Epidermal melanocyte (primary cell): ENCODE results near the gene APMAP.

Experiments
- DNase-seq: peaks from one replicate; pipeline ENCODE4 v3.0.0; 2011; ENCODE audit warnings: low spot score; ENCODE audit not compliant: insufficient read length

APMAP gene

DNA sequence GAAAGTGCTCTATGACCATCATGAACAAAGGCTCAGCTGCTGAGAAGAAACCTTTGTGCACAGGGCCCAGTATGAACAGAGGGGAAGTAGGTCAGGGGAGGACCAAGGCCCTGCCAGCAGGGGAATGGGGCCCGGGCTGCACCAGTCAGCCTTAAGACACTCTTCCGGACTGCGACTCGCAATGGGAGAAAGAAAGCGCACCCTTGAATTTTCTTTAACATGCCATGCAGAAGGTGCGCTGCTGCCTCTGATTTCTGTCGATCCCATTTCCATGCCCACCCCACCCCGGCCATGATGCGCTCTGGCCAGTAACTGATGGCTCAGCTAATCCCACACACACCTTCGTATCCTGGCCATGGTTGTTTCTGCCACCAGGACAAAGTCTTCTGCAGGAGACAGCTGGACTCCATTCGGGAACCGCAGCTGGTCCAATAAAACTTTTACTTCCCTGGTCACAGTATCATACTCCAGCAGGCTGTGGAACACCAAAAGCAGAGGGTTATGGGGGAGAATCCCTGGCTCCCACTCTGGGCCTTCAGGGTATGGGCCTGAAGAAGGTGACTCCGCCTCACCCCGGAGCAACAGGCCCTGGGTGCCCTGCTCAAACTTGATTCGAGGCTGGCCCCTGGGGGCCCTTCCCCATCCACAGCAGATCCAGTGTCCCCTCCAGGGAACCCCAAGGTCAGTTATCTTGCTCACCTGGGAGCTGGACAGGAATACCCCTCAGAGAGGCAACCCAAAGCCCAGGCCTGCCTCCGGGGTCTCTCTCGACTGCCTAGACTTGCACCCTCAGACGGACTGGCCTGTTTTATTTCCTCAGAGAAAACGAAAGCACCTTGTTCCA, 23.1 kb downstream of the APMAP start:
- DNase-seq: no peak

GRCh38 chr20:24968278-24968800, 24.2 kb downstream of the APMAP start:
- DNase-seq: no peak

- DNase-seq: no peak
Measured at GRCh38 chr20:24966317-24967012, 26.1 kb downstream of the APMAP start.

DNA sequence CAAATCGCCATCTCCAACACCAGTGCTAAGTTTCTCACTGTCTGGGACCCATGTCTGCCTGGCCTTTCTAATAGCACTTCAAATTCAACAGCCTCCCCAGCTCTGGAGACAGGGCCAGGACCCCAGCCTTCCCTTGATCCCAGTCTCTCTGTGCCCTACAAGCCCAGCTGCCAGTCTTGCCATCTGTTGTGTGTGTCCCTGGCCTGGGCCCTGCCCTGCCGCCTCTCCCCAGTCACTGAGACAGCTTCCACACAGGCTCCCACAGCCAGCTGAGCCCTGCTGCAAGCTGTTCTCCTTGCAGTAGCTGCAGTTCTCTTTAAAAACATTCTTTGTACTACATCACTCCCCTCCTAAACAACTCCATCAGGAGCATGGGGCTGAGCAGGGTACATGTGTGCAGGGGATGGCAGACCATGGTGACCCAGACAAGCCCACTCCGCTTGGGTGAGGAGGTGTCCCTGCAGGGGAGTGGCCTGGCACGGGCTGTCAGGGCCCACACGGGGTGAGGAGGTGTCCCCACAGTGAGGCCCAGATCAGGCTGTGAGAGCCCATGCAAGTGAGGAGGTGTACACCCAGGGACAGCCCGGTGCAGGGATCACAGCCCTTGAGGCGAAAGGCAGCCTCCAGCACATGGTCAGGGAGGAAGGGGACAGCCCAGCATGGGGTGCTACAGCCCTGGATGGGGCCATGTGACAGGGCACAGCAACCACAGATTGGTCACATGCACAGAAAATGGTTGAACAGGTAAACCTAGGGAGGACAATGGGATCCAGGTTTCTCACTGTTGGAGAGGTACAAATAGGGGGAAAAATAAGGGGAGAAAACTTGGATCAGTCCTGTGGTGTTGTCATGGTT, 27.3 kb downstream of the APMAP start:
- DNase-seq: no peak

DNA sequence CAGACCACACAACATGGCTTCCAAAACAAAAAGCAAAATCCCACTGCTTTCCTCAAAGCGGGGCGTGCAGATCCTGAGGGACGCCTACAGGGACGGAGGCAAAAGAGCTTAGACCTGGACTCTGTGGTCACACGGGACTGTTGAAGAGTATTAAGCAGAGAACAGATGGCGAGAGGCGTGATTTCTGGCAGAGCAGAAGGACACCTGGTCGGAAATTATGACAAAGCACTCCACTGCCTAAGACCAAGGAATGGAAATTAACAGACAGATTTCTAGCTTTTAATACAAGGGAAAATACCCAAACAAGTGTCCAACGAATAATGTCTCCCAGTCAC, 28.1 kb downstream of the APMAP start:
- DNase-seq: no peak

DNA sequence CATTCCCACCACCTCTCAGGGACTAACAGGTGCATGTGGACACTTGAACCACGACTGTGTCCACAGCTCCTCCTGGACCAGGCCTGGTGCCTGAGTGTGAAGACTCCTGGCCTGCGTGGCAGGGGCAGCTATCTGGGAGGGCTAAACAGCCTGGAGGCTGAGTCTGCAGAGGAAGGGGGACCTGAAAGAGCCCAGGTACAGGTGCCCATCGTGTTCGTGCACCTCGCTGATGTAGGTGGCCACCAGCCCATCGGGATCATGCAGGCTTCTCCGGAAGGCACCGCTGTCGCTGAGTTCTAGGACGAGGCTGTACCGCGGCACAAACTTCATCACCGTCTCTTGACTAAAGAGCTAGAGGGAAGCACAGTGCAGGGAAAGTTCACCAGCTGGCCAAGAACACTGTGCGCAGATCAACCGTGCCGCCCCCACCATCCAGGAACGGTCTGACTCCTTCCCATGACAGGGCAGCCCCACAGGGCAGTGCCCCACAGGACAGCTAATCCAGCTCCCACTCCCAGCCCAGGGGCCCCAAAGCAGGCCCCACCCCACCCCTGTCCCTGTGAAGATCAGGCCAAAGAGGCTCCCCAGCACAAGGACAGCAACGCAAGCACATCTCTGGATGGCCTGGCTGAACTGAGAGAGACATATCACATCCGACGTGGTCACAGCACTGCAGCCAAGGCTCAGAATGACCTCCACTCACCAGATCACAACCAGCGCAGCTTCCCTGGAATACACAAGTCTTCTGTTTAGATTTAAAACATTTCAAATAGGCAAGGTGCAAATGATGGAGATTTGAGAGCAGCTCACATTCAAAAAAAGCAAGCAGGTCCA, 28.7 kb downstream of the APMAP start:
- DNase-seq: no peak

DNA sequence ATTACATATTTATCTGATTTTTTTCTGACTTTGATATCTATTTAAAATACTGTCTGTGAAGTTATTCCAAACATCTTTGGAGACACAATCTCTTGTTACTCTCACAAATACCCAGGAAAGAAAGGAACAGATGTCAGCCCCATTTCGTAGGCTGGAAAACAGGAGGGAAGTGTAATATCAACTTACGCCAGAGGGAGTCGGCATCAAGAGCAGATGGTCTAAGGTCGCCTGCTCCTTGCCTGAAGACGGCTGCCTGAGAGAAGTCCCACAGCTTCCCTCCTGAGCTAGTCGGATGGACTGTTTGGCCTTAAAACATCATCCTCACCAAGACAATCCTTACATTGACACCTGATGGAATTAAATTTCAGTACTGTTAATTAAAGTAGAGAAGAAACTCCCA, 30.0 kb downstream of the APMAP start:
- no peak for DNase-seq

GRCh38 chr20:24962182-24962492, 30.4 kb downstream of the APMAP start:
- no peak for DNase-seq

- no peak for DNase-seq
Measured at GRCh38 chr20:24961384-24962181, 31.0 kb downstream of the APMAP start.

- no peak for DNase-seq
Measured at GRCh38 chr20:24960861-24961260, 31.7 kb downstream of the APMAP start.

DNA sequence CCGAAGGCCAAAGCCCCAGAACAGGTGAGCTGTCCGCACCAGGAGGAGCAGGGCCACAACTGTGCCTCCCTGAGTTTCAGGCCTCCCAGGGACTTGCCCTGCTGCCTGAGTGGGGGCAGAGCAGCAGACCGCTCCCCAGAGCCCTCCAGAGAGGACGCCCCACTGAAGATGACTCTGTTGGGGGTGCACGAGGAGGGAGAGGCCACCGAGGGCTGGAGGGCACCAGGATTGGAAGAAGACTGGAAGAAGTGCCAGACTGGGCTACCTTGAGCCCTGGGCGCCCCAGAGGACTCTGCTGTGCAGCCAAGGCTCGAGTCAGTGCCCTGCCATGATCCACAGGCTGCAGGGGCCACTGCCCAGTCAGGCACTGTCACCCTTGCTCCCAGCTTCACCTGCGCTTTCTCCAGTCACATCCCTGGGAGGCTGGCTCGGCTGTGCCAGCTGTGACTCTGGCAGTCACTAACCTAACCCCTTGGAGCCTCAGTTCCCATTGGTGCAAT, 32.2 kb downstream of the APMAP start:
- DNase-seq: no peak

GRCh38 chr20:24959591-24960301, 32.8 kb downstream of the APMAP start:
- no peak for DNase-seq

DNA sequence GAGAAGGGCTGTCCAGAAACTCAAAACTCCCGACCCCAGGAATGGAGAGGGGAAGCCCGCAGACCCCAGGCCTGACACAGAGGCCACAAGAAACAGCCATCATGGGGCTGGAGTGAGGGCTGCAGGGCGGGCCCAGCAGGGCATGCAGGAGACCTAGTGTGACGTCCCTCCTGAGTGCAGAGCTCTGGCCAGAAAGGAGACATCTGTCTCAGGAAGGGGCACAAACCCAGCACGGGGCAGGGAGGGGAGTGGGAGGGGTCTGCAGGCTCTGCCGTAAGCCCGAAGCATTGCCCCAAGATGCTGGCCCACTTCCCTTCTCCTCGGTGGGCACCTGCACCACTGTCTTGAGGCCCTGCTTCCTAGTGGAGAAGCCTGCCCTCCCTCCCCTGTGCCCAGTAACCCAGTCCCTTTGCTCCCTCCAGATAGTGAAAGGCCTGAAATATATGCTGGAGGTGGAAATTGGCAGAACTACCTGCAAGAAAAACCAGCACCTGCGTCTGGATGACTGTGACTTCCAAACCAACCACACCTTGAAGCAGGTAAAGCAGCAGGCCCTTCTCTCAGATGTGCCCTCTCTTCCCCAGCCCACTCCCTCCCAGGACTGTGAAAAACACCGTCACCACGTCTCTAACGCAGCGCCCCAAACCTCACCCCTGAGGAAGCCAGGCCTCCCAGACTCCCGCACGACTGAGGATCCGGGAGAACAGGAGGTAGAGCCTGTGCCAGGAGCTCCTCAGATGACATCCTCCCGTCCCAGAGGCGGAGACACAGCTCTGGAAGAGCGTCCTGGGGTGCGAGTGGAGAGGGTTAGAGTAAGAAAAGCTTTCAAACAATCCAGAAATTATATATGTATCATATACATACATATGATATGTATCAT, 33.8 kb downstream of the APMAP start:
- no peak for DNase-seq

DNA sequence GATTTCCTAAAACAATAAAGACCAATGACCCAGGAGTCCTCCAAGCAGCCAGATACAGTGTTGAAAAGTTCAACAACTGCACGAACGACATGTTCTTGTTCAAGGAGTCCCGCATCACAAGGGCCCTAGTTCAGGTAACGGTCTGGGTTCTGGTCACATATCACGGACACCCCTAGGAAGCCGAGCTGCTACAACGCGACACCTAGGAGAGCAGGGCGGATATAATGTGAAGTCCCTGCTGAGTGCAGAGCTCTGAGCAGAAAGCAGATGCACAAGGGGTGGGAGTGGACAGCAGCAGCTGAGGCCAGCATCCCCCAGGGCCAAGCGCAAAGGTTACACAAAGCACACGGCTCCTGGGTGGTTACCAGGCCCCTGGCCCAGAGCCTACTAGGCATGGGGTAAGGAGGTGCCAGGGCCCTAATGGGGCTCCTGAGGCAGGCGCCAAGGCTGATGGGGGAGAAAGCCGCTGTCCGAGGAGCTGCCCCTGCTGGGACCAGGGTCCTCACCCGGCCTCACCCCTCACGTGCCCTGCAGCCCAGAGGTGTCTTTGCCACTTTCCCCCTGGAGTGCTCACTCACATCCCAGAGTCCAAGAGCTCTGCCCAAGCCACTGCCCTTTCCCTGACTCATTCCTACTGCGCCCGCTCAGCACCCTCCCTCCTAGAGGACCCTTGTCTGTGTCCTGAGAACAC, 35.1 kb downstream of the APMAP start:
- DNase-seq: no peak

- DNase-seq: no peak
Measured at GRCh38 chr20:24956001-24956841, 36.3 kb downstream of the APMAP start.

- no peak for DNase-seq
Measured at GRCh38 chr20:24955045-24955444, 37.5 kb downstream of the APMAP start.

DNA sequence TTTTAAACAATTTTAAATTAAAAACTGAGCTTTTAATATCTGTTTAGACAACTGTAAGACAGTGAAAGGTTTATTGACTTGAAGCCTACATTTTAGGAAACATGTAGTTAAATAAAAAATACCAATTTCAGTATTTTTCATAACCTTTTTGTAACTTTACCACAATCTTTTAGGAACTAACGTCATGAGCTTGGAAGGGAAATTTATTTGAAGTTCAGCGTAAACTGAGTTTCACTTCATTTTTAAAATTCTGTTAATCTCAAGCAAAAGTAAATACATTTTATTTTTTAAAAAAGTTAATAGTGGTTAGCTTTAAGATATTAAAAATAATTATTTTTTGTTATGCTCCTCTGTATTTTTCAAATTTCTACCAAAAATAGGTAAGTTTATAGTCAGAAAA, 38.0 kb downstream of the APMAP start:
- no peak for DNase-seq
